Endothelial cell of hepatic sinusoid (primary cell): ENCODE results near the gene FYN.
"Not testable (repeated sequence)": the region's sequence is repeated elsewhere in the genome, so short reads cannot be mapped to it uniquely, and the experiment has no call there.

Source experiments
- in situ Hi-C: cut with HindIII; loops from 2 replicates; pipeline ENCODE4 v1.10.0; 2017; ENCODE audit warnings: low sequenced_read_pairs

FYN gene

GRCh38 chr6:111873178-111874024 lies at the start of gene FYN:
TSS of gene FYN (minus strand) at chr6:111873452. CDS start at chr6:111720051, 153,401 bp downstream.
- in situ Hi-C loops = no loop called here

GRCh38 chr6:111922454-111923297 lies 49.4 kb upstream of the FYN start:
- in situ Hi-C loops = loop anchor here (5.0 kb wide), 1 partner anchor 70 kb away; no protein-coding TSS in a partner anchor

- in situ Hi-C loops = loop anchor here (5.0 kb wide), 1 partner anchor 71 kb away; no protein-coding TSS in a partner anchor
These were observed 47.9 kb upstream of the FYN start for GRCh38 chr6:111921103-111921502.

- in situ Hi-C loops = loop anchor here (5.0 kb wide), 1 partner anchor 72 kb away; no protein-coding TSS in a partner anchor
These were observed 47.3 kb upstream of the FYN start for GRCh38 chr6:111920578-111920977.

GRCh38 chr6:111918825-111919224 lies 45.6 kb upstream of the FYN start:
- in situ Hi-C loops = no loop called here

- in situ Hi-C loops = no loop called here
These were observed 43.5 kb upstream of the FYN start for GRCh38 chr6:111916747-111917146.

GRCh38 chr6:111914617-111915016 lies 41.4 kb upstream of the FYN start:
- in situ Hi-C loops = loop anchor here (5.0 kb wide), 1 partner anchor 52 kb away; no protein-coding TSS in a partner anchor

GRCh38 chr6:111912904-111913303 lies 39.7 kb upstream of the FYN start:
- in situ Hi-C loops = loop anchor here (5.0 kb wide), 1 partner anchor 51 kb away; no protein-coding TSS in a partner anchor

GRCh38 chr6:111911428-111911827 lies 38.2 kb upstream of the FYN start:
- in situ Hi-C loops = loop anchor here (5.0 kb wide), 1 partner anchor 49 kb away; no protein-coding TSS in a partner anchor

GRCh38 chr6:111909238-111909637 lies 36.0 kb upstream of the FYN start:
- in situ Hi-C loops = no loop called here

- in situ Hi-C loops = not testable (repeated sequence)
These were observed 35.1 kb upstream of the FYN start for GRCh38 chr6:111908365-111908764.

GRCh38 chr6:111900735-111901134 lies 27.5 kb upstream of the FYN start:
- in situ Hi-C loops = loop anchor here (5.0 kb wide), 1 partner anchor 67 kb away; no protein-coding TSS in a partner anchor

GRCh38 chr6:111899531-111899930 lies 26.3 kb upstream of the FYN start:
- in situ Hi-C loops = no loop called here

GRCh38 chr6:111898452-111898851 lies 25.2 kb upstream of the FYN start:
- in situ Hi-C loops = no loop called here

- in situ Hi-C loops = no loop called here
These were observed 21.7 kb upstream of the FYN start for GRCh38 chr6:111894951-111895350.

GRCh38 chr6:111894272-111894671 lies 21.0 kb upstream of the FYN start:
- in situ Hi-C loops = no loop called here

GRCh38 chr6:111892431-111892830 lies 19.2 kb upstream of the FYN start:
- in situ Hi-C loops = no loop called here

GRCh38 chr6:111890988-111891387 lies 17.7 kb upstream of the FYN start:
- in situ Hi-C loops = no loop called here

- in situ Hi-C loops = no loop called here
These were observed 15.9 kb upstream of the FYN start for GRCh38 chr6:111888928-111889695.

GRCh38 chr6:111886793-111887192 lies 13.5 kb upstream of the FYN start:
- in situ Hi-C loops = not testable (repeated sequence)
